HEK293 (cell line): Measurements from ENCODE around the gene MUC4.

Source experiments
- GLI4 ChIP-seq: fragments of 450-650 bp; formaldehyde crosslinking; IDR thresholded peaks from 2 replicates; pipeline ENCODE4 v1.5.1; 2016; ENCODE audit warnings: missing biosample characterization, missing genetic modification characterization
- ZNF335 ChIP-seq: fragments of 450-650 bp; formaldehyde crosslinking; conservative IDR thresholded peaks from 2 replicates; pipeline ENCODE4 v1.5.1; 2016; ENCODE audit warnings: missing biosample characterization, missing genetic modification characterization

DNA sequence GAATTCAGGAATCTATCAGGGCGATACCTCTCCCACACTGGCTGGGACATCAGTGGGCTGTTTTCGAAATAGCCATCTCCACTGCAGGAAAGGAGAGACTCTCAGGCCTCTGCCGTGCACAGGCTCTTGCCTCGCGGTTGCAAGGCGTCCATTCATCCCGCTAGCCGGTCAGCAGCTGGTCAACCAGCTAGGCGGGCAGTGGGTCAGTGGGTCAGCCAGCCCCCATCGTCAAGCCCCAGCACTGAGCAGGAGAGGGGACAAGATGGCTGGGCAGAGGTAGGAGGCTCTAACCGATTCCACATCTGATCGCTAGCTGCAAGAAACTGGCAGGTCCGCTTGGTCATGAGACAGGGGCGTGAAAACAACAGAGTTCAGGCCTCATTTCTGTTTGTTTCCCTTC is 45.1 kb downstream of the MUC4 start:
- no peak for TF ChIP-seq ZNF335 (tag by site-specific recombination)
- TF ChIP-seq GLI4, result no peak
